ENCODE data around the gene TCERG1L. TPM values are rescaled to one million over a fixed set of nuclear protein-coding genes. Genes with fewer than 3 reads are reported as not detected.

The TCERG1L gene
- polyA plus RNA-seq, 4 donors = 0.31 to 1.8 (median 1.5) TPM

GRCh38 chr10:131056091-131056579 is 255.4 kb downstream of the TCERG1L start:
- DNase-seq (ENCODE audit: low read depth in 4 of 4, low spot score in 3 of 4) = no peak

GRCh38 chr10:131055437-131055836 is 256.1 kb downstream of the TCERG1L start:
- DNase-seq (ENCODE audit: low read depth in 4 of 4, low spot score in 3 of 4) = no peak

GRCh38 chr10:131053192-131053591 is 258.3 kb downstream of the TCERG1L start:
- DNase-seq (ENCODE audit: low read depth in 4 of 4, low spot score in 3 of 4) = no peak

GRCh38 chr10:131050162-131050766 is 261.3 kb downstream of the TCERG1L start:
- DNase-seq (ENCODE audit: low read depth in 4 of 4, low spot score in 3 of 4) = no peak

- DNase-seq (ENCODE audit: low read depth in 4 of 4, low spot score in 3 of 4) = peak in 2 of 4 donors; percentile 8 to 10
Observed at GRCh38 chr10:131049016-131049415, 262.5 kb downstream of the TCERG1L start.

- DNase-seq (ENCODE audit: low read depth in 4 of 4, low spot score in 3 of 4) = no peak
Observed at GRCh38 chr10:131048606-131049005, 262.9 kb downstream of the TCERG1L start.

GRCh38 chr10:131047501-131047900 is 264.0 kb downstream of the TCERG1L start:
- no peak for DNase-seq (ENCODE audit: low read depth in 4 of 4, low spot score in 3 of 4)

GRCh38 chr10:131046194-131046593 is 265.3 kb downstream of the TCERG1L start:
- DNase-seq (ENCODE audit: low read depth in 4 of 4, low spot score in 3 of 4) = no peak

GRCh38 chr10:131044379-131045111 is 267.0 kb downstream of the TCERG1L start:
- no peak for DNase-seq (ENCODE audit: low read depth in 4 of 4, low spot score in 3 of 4)

- DNase-seq (ENCODE audit: low read depth in 4 of 4, low spot score in 3 of 4) = no peak
Observed at GRCh38 chr10:131043039-131043691, 268.4 kb downstream of the TCERG1L start.
